Kidney tubule cell (primary cell): ENCODE measurements around the gene DCUN1D3.
"Not testable (repeated sequence)": the region's sequence is repeated elsewhere in the genome, so short reads cannot be mapped to it uniquely, and the experiment has no call there.

Experiments used
- DNase-seq: peaks from one replicate; pipeline ENCODE4 v3.0.0-alpha.2; 2018; ENCODE audit warnings: low spot score

Gene DCUN1D3

DNA sequence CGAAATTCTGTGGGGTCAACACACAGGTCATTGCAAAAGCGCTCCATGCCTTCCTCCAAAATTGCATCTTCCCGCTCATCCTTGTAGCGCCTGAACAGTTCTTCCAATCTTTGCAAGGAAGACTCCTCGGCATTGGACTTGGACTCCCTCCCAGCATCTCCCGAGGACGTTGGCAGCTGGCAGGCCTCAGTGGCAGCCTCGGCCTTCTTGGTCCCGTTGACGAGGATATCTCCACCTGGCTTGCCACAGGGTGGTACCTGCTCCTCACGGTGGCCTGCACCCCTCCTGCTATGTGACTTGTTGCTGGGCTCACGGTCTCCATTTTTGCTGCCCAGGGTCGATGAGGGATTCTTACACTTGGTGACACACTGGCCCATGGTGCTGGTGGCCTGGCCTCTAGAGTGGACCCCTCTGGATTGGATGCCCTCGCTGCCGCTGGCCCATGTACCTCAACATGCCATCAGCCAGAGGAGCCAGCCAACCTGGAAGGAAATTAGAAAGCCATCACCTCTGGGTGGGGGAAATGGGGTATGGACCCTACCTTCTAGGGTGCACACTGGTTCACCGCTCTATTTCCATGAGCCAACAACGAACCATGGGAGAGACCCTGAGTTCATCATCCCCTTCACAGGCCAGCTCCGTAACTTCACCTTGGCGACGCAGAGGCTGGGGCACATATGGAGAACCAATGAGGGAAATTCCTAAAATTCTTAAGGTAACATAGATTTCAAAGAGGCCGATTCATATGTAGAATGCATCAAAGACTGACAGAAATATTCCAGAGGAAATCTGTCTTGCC is 37.8 kb downstream of the DCUN1D3 start:
- DNase-seq, result no peak

- not testable (repeated sequence) for DNase-seq
Observed at GRCh38 chr16:20860995-20861394, 39.2 kb downstream of the DCUN1D3 start.

GRCh38 chr16:20860361-20860760 is 39.8 kb downstream of the DCUN1D3 start:
- no peak for DNase-seq

GRCh38 chr16:20859699-20860098 is 40.5 kb downstream of the DCUN1D3 start:
- DNase-seq, result no peak

DNA sequence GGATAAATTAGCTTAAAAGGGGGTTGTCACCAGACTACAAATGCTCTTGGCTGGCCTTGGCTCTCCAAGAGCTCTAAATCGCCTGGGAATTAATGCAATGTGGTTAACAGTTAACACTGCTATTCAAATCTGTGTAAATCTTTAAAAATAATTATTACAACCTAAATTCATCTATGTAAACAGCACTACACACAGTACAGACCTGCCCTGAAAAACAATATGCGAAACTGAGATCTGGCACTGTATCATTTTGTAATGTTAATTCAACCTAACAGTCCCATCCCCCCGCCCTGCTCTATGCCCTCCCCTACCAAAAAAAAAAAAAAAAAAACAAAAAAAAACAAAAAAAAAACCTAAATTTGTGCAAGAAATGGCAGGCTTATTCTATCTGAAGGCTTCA is 40.9 kb downstream of the DCUN1D3 start:
- DNase-seq, result no peak

DNA sequence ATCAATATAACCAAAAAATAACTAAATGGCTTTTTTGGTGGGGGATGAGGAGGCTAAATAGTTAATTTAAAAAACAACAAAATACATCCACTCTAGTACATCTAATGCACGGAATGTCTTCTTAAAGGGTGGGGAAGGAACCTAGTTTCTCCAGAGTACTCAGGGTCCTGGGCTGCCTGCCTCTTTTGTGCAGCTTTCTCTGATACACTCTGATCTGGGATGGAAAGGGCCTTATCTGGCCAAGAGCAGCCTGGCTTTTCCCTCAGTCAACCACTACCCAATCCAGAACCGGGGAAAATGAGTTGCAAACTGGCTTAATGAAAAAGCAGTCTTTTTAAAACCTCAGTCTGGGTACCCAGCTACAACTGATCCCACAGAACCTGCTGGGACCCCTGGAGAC is 42.9 kb downstream of the DCUN1D3 start:
- DNase-seq, result no peak

DNA sequence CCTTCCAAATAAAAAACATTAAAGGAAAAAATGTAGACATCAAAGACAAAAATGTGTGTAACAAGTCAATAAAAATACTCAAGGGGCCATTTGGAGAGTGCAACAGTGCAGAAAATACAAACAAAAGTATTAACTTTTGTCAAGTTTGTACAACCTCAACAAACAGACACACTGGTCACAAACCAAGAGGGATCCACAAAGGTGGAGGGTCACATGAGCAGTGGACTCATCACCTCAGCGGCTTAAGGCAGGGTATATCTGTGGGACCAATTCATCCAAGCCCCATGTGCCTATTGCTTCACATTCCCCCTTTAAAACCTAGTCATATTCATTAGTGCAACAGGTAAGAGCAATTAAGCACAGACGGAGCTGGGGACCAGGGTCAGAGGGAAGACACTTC is 45.2 kb downstream of the DCUN1D3 start:
- DNase-seq, result no peak

GRCh38 chr16:20853981-20854620 is 46.1 kb downstream of the DCUN1D3 start:
- DNase-seq, result peak; percentile 58

DNA sequence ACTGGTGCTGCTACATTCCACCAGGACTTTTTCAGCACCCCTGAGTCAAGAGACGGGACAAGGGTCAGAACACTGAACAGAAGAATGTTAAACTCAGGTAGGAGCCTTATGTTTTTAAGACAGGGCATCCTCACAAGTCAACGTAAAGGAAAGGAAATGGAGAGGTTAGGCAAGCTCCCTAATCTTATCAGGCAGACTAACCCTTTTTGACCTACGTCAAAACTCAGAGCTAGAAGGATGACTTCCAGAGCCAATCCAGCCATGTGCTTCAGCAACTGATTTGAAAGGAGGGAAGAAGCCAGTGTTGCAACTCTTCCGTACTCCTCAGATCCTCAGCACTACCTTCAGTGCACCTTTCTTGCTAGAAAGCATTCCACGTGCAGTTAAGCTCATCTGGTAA is 47.0 kb downstream of the DCUN1D3 start:
- no peak for DNase-seq

- DNase-seq, result peak; percentile 58
Observed at GRCh38 chr16:20851601-20852000, 48.6 kb downstream of the DCUN1D3 start.

GRCh38 chr16:20850981-20851380 is 49.2 kb downstream of the DCUN1D3 start:
- no peak for DNase-seq

DNA sequence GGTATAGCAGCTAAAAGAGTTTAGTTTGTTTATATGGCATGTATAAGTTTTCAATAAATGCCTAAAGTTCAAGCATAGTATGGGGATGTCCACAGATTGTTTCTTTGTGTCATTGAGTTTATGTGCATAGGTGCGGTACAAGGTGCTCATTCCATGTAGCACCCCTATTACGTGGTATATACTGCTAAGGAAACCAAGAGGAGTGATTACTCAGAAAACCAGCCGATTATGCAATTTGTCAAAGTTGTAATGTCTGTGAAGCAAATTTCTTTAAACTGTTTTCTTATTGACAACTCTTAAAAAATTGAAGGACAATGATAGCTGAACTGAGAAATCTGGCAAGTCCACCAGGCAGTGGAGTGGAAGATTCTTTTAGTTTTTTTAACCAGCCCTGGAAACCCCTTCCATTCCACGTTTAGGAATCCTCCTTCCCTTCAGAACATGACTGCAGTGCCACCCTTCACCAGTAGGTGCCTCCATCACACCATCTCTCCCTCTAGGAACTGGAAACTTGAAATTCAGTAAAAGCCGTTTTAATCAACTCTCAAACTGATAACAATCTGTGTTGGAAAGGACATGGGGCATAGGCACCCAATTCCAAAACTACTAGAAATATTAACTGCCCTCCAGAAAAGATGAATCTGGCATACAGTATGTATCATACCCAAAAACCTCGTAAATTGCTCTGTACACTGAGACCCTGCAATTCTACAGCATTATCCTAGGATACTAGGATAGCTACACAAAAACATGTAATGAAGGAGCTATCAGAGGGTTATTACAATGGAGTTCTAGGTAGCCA is 50.4 kb downstream of the DCUN1D3 start:
- peak; percentile 62 for DNase-seq

DNA sequence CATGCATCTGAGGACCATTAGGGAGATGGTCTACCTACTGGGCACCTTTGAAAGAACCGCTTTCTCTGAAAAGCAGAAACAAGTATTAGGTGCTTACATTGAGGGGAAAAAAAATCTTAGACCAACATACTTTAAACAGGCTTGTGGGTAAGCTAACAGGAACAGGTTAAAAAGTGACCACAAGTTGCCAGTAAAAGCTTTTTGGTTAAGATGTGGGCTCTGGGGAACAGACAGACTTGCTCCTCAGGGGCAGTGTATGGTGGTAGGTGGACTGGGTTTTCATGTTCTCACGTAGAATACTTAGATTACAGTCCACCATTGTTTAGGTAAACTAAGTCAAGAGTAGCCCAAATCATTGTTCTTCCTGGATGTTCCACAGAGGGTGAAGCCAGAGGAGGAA is 52.6 kb downstream of the DCUN1D3 start:
- DNase-seq, result no peak

- DNase-seq, result no peak
Observed at GRCh38 chr16:20846551-20846950, 53.6 kb downstream of the DCUN1D3 start.

- no peak for DNase-seq
Observed at GRCh38 chr16:20846030-20846429, 54.1 kb downstream of the DCUN1D3 start.

- DNase-seq, result no peak
Observed at GRCh38 chr16:20844588-20844987, 55.6 kb downstream of the DCUN1D3 start.

DNA sequence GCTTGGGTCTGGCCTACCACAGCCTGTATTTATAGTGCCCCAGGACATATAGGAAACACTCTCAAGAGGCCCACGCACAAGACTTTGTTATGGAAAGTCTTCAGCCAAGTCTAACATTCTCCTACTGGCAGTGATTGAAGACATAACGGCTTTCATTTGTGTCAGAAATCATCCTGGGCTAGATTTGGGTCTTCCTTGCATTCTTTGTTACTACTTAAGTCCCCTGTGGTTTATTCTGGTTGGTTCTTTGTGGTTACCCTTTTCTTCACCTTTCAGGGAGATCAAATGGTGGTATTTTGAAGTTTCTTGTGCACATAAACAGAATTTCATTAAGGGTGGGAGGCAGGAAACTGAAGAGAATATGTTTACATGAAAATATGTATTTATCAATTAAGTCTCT is 56.1 kb downstream of the DCUN1D3 start:
- DNase-seq, result no peak

DNA sequence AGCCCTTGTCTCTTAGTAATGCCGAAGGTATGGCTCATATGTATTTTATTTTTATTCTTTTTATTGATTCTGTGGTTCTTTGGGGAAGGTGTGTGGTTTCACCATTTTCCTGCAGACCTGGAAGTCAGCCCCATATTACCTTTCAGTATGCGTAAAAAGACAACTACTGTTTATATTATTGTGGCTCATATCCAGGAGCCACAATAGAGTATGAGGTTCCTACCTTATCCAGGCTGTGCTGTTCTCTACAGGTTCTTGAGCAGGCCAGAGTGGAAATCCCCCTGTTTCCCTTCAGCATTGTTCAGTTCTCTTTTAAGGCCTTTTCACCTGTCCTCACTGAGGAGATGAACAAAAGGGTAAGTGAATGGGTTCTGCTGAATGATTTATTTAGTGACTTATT is 60.7 kb downstream of the DCUN1D3 start:
- no peak for DNase-seq

DNA sequence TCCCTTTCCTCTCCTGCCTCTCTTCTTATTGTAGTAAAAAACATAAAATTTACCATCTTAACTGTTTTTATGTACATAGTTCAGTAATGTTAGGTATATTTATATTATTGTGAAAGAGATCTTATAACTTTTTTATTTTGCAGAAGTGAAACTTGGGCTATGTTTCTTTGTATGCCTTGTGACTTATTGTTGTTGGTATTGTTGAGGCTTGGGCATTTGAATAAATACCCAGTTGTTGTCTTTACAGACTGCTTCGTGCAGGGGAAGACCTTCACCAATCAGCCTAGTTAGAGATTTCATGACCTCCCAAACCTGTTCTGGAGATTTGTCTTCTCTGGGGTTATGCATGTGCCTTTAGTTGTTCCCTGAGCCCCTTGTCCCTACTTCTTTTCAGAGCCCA is 61.9 kb downstream of the DCUN1D3 start:
- DNase-seq, result no peak

DNA sequence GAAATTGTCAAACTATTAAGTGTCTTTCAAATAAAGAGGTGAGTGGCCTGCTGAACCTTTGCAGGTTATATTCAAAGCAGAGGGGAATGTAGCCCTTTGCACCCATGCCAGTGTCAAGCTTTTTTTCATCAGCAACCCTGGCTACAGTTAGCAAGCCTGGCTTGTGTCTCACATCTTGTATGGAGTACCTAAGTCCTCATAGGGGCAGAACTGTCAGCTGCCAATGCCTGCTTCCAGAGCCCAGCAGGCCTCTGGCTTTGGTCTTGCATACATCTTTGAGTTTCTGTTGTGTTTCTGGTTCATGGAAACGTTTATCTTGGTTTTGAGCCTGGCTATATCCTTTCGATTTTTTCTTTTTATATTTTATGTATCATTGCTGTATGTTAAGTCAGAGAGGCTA is 67.1 kb downstream of the DCUN1D3 start:
- DNase-seq, result no peak

DNA sequence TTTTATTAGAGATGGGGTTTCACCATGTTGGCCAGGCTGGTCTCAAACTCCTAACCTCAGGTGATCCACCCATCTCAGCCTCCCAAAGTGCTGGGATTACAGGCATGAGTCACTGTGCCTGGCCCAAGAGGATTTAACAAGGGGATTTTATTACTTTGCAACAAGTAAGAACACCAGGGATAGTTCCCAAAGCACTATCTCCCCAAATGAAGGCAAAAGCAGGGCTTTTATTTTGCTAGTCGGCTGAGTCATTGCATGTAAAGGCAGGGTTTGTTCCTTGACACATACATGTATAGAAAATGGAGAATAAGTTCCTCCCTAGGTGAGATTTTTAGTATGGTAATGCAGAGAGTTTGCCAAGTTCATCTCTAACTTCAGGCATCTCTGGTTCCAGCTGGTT is 69.8 kb downstream of the DCUN1D3 start:
- no peak for DNase-seq

DNA sequence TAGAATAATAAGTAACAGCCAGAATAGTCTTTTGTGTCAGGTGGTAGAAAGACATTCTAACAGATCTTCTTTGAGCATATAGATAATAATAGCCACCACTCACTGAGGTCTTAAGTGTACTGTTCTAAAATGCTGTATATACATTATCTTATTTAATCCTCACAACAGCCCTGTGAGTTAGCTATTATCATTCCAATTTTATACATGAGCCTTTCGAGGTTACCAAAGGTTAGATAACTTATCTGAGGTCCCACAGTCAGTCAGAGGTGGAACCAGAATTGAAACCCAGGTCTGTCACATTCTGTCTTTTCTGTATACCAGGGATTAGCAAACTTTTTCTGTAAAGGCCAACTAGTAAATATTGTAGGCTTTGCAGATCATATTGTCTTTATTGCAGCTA is 70.6 kb downstream of the DCUN1D3 start:
- no peak for DNase-seq

GRCh38 chr16:20826039-20826566 is 74.1 kb downstream of the DCUN1D3 start:
- no peak for DNase-seq
